HepG2 (cell line): ENCODE data around the gene PEPD. TPM values are rescaled to one million over a fixed set of nuclear protein-coding genes. Genes with fewer than 3 reads are reported as not detected.

ENCODE experiments used
- ATAC-seq: fragments of 200-7000 bp; cut with Tn5 transposase; 3 replicates; pipeline ENCODE4 v1.9.1; 2020; ENCODE audit warnings: mild to moderate bottlenecking, moderate library complexity
- BruUV-seq: library from RNA; stranded (reverse); fragments of 400-500 nt; replicated peaks from 2 replicates; lab custom pipeline; 2021; lab: Mats Ljungman, UMichigan
- CTCF ChIA-PET: fragments of 300-600 bp; formaldehyde crosslinking; extraction: SDS; loops from one replicate; lab custom pipeline; 2021; ENCODE audit warnings: low total read pairs, inconsistent platforms, low intra/inter-chr PET ratio; lab: Yijun Ruan, JAX
- POLR2A ChIA-PET: fragments of 350-600 bp; sonication (Branson Sonifier 250); formaldehyde crosslinking; loops from one replicate; lab custom pipeline; 2020; ENCODE audit warnings: antibody characterized with exemption, inconsistent platforms; lab: Yijun Ruan, JAX
- DNase-seq: peaks from one replicate; pipeline ENCODE4 v3.0.0-alpha.2; 2015; ENCODE audit warnings: low spot score
- FAIRE-seq: peaks from 3 replicates; lab custom pipeline; 2011; peaks lifted over from hg19 to GRCh38; lab: Jason Lieb, UNC
- H2AFZ ChIP-seq: one replicate; pipeline ENCODE4 v1.6.1; 2011; ENCODE audit warnings: low read length, inconsistent platforms
- H3K27ac ChIP-seq: fragments of 300-600 bp; 3 replicates; pipeline ENCODE4 v1.8.0; 2011; ENCODE audit warnings: mixed run types, mild to moderate bottlenecking, mixed read lengths, low read length, inconsistent platforms; ENCODE audit not compliant: insufficient read depth; ENCODE audit errors: extremely low read length
- H3K27me3 ChIP-seq, 2 experiments: fragments of 200-600 bp in 1 of 2; 2 replicates in 1 of 2; 3 replicates in 1 of 2; pipeline versions ENCODE4 v1.6.0 to v1.8.0; 2011; ENCODE audit warnings: low read length in 2 of 2, mild to moderate bottlenecking in 2 of 2, moderate library complexity in 2 of 2, inconsistent platforms in 1 of 2; ENCODE audit not compliant: insufficient read depth in 2 of 2, control insufficient read depth in 1 of 2
- H3K36me3 ChIP-seq, 2 experiments: fragments of 200-600 bp in 1 of 2; replicated peaks in 1 of 2; 2 replicates in 1 of 2; 3 replicates in 1 of 2; pipeline versions ENCODE4 v1.5.1 to v1.8.0; 2011; ENCODE audit warnings: low read length in 2 of 2, inconsistent platforms in 1 of 2; ENCODE audit not compliant: insufficient read depth in 2 of 2, control insufficient read depth in 1 of 2
- H3K4me1 ChIP-seq: 2 replicates; pipeline ENCODE4 v1.5.1; 2012; ENCODE audit warnings: low read length, inconsistent platforms; ENCODE audit not compliant: insufficient read depth
- H3K4me2 ChIP-seq: 2 replicates; pipeline ENCODE4 v1.6.0; 2011; ENCODE audit warnings: low read depth, low read length, inconsistent platforms
- H3K4me3 ChIP-seq, 3 experiments: fragments of 200-600 bp in 1 of 3; sonication (generic), shearing (Covaris generic) in 1 of 3; replicated peaks in 1 of 3; 2 replicates each; pipeline ENCODE4 v1.5.1; 2011 to 2016; ENCODE audit warnings: low read length in 3 of 3, inconsistent platforms in 2 of 3, low read depth in 2 of 3, mild to moderate bottlenecking in 2 of 3, control low read depth in 1 of 3, mixed read lengths in 1 of 3; ENCODE audit not compliant: insufficient read depth in 1 of 3
- H3K79me2 ChIP-seq: one replicate; pipeline ENCODE4 v1.6.1; 2011; ENCODE audit warnings: low read length, inconsistent platforms; ENCODE audit not compliant: insufficient read depth
- H3K9ac ChIP-seq: 2 replicates; pipeline ENCODE4 v1.6.0; 2011; ENCODE audit warnings: mild to moderate bottlenecking, low read depth, low read length, inconsistent platforms; ENCODE audit not compliant: insufficient read depth
- H3K9me3 ChIP-seq: 2 replicates; pipeline ENCODE4 v1.5.1; 2012; ENCODE audit warnings: mild to moderate bottlenecking, low read length
- H4K20me1 ChIP-seq: 2 replicates; pipeline ENCODE4 v1.6.0; 2011; ENCODE audit warnings: inconsistent platforms, mild to moderate bottlenecking, low read length, moderate library complexity; ENCODE audit not compliant: insufficient read depth
- NAIF1 ChIP-seq: sonication (generic); formaldehyde crosslinking; IDR thresholded peaks from 2 replicates; pipeline ENCODE4 v1.5.0; 2020; ENCODE audit warnings: mild to moderate bottlenecking, missing genetic modification reagents, borderline replicate concordance
- POLR2A ChIP-seq, 2 experiments: IDR thresholded peaks; 2 replicates each; pipeline ENCODE4 v1.6.1; 2011; ENCODE audit warnings: low read depth in 2 of 2, low read length in 2 of 2, mild to moderate bottlenecking in 1 of 2, moderate library complexity in 1 of 2; ENCODE audit not compliant: insufficient read depth in 1 of 2
- REPIN1 ChIP-seq: sonication (generic); formaldehyde crosslinking; IDR thresholded peaks from 2 replicates; pipeline ENCODE4 v1.8.0; 2022; ENCODE audit warnings: missing genetic modification reagents, low read depth, mild to moderate bottlenecking, borderline replicate concordance
- SNAI1 ChIP-seq: sonication (generic); formaldehyde crosslinking; IDR thresholded peaks from 2 replicates; pipeline ENCODE4 v1.5.0; 2020; ENCODE audit warnings: mild to moderate bottlenecking, missing genetic modification reagents, borderline replicate concordance
- SRSF9 ChIP-seq: fragments of 200-400 bp; formaldehyde crosslinking; IDR thresholded peaks from 2 replicates; pipeline ENCODE4 v1.6.1; 2018; ENCODE audit warnings: borderline replicate concordance, mild to moderate bottlenecking, low read depth, low read length; ENCODE audit not compliant: insufficient read depth, poor library complexity, severe bottlenecking
- SSRP1 ChIP-seq: IDR thresholded peaks from 2 replicates; pipeline ENCODE4 v1.6.1; 2016; ENCODE audit warnings: control low read depth
- ZFAT ChIP-seq: sonication (generic); formaldehyde crosslinking; conservative IDR thresholded peaks from 2 replicates; pipeline ENCODE4 v1.8.1; 2023; ENCODE audit warnings: missing genetic modification reagents, inconsistent platforms
- ZNF180 ChIP-seq: sonication (generic); formaldehyde crosslinking; IDR thresholded peaks from 2 replicates; pipeline ENCODE4 v1.4.0; 2020; ENCODE audit warnings: low read depth, missing genetic modification reagents, borderline replicate concordance
- ZNF572 ChIP-seq: sonication (generic); formaldehyde crosslinking; IDR thresholded peaks from 2 replicates; pipeline ENCODE4 v1.5.1; 2020; ENCODE audit warnings: mild to moderate bottlenecking, missing genetic modification reagents
- ZNF580 ChIP-seq: IDR thresholded peaks from 2 replicates; pipeline ENCODE4 v1.6.1; 2016; ENCODE audit warnings: low read depth, borderline replicate concordance
- ZNF605 ChIP-seq: sonication (generic); formaldehyde crosslinking; IDR thresholded peaks from 2 replicates; pipeline ENCODE4 v1.8.0; 2022; ENCODE audit warnings: mild to moderate bottlenecking, missing genetic modification reagents
- ZNF629 ChIP-seq: sonication (generic); formaldehyde crosslinking; conservative IDR thresholded peaks from 2 replicates; pipeline ENCODE4 v1.5.0; 2020; ENCODE audit warnings: missing genetic modification reagents
- ZNF720 ChIP-seq: sonication (generic); formaldehyde crosslinking; IDR thresholded peaks from 2 replicates; pipeline ENCODE4 v1.4.0; 2020; ENCODE audit warnings: missing genetic modification reagents
- WGBS: methylation state at CpG from one replicate; pipeline ENCODE4 v1.1.6; 2017; ENCODE audit warnings: low lambda C conversion rate; 5-methylcytosine and 5-hydroxymethylcytosine counted together
- in situ Hi-C: cut with HindIII; loops from 2 replicates; pipeline ENCODE4 v1.10.0; 2017; ENCODE audit warnings: low pct_unique_long_range_greater_than_20kb; ENCODE audit not compliant: extremely low pct_ligation_motif_present
- intact Hi-C: fragments of 100-400 bp; cut with micrococcal nuclease; formaldehyde crosslinking; loops from one replicate; pipeline ENCODE4 v1.10.0; 2022; ENCODE audit not compliant: unreplicated experiment
- polyA plus RNA-seq, 8 experiments: library from polyadenylated mRNA; depleted of rRNA in 3 of 8; stranded (reverse) in 7 of 8; unstranded in 1 of 8; fragments of >200 nt; fragmentation: Illumina TruSeq in 4 of 8; extraction: Trizol in 4 of 8; gene quantifications; 2 replicates each; pipeline versions ENCODE4 v1.2.1 to v1.2.3, GENCODE V29; 2011 to 2016; ENCODE audit warnings: low read depth in 4 of 8, missing spikeins in 1 of 8, mixed read lengths in 1 of 8; ENCODE audit not compliant: insufficient read depth in 1 of 8
- total RNA-seq, 5 experiments: library from RNA; depleted of rRNA; stranded (reverse); fragments of >200 nt; fragmentation: Illumina TruSeq; extraction: Trizol; gene quantifications; 2 replicates each; pipeline ENCODE4 v1.2.3, GENCODE V29; 2016; ENCODE audit warnings: low read depth in 1 of 5
- TF ChIP-seq, protein P1 (sequence below): sonication (generic); formaldehyde crosslinking; IDR thresholded peaks from 2 replicates; pipeline ENCODE4 v1.4.0; 2020; ENCODE audit warnings: mild to moderate bottlenecking, missing genetic modification reagents

Gene PEPD
- total and polyA plus RNA-seq, 2 of the 13 experiments (the other 11 are each of a cell fraction or from before 2014, with no cell fraction given): 60.7 to 75.1 TPM

DNA sequence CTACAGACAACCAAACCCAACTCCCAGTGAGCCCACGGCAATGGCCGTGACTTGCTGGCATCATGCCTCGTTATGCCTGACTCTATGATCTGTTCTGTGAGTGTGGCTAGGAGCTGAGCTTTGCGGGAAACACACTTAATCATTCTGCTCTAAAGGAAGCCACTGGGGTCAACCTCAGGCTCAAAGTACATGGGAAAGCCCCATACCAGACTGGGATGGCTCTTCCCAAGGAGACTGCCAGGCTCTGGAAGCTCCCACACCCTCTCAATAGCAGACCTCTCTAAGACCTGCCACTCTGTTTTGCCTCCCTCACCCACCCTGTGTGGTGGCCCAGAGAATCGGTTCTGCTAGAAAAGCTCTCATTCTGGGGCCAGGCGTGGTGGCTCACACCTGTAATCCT, 2.2 kb downstream of the PEPD start:
- intact Hi-C loops: no loop called here
- Histone ChIP-seq H3K27ac (no peak overlapping the region), H3K79me2 (peaks cover 37% of the 10 kb centered on the region), H3K4me1 (peaks cover 44% of the 10 kb centered on the region), H2AFZ (no peak overlapping the region), H3K4me3 (no peak overlapping the region), H3K9ac (no peak overlapping the region), H4K20me1 (peaks cover 3% of the 10 kb centered on the region; the same call in 1 of the 2 replicates), H3K36me3 (no peaks in the 10 kb centered on the region), H3K27me3 (peaks cover 3 to 16% of the 10 kb centered on the region in 2 experiments; a peak in 3 of 5 replicates), H3K4me2 (no peak overlapping the region), H3K9me3 (no peaks in the 10 kb centered on the region)
- POLR2A ChIA-PET: no interaction called here
- no peak for ATAC-seq
- no TSS peak for BruUV-seq
- TF ChIP-seq SNAI1: no peak
- TF ChIP-seq ZFAT (CRISPR knock-in tag): no peak
- no peak for TF ChIP-seq ZNF580
- TF ChIP-seq NAIF1: no peak
- TF ChIP-seq ZNF605 (CRISPR knock-in tag): no peak
- TF ChIP-seq ZNF180 (CRISPR knock-in tag): no peak
- TF ChIP-seq POLR2A (IDR thresholded peaks at IDR 0.05; ENCODE audit: insufficient read depth in 1 of 2, low read depth in 2 of 2, low read length in 2 of 2): no peak
- no peak for TF ChIP-seq SRSF9
- no peak for TF ChIP-seq REPIN1
- CTCF ChIA-PET: no interaction called here
- in situ Hi-C loops: no loop called here
- no peak for FAIRE-seq
- DNase-seq: no peak
- 70% methylated on average over 2 of the region's 6 CpGs for WGBS

GRCh38 chr19:33518541-33518940, 3.0 kb downstream of the PEPD start:
- no peaks in the 10 kb centered on the region for H3K9me3 ChIP-seq
- H3K27ac ChIP-seq: no peak overlapping the region
- H2AFZ ChIP-seq: no peak overlapping the region
- POLR2A ChIA-PET: no interaction called here
- no peak for DNase-seq
- ATAC-seq: no peak
- H3K9ac ChIP-seq: no peak overlapping the region
- H4K20me1 ChIP-seq: peaks cover 3% of the 10 kb centered on the region; the same call in 1 of the 2 replicates
- H3K36me3 ChIP-seq: peaks cover 0 to 3% of the 10 kb centered on the region in 2 experiments; a peak in 1 of 5 replicates
- no peak overlapping the region for H3K4me3 ChIP-seq
- H3K27me3 ChIP-seq: peaks cover 3 to 8% of the 10 kb centered on the region in 2 experiments; a peak in 3 of 5 replicates
- FAIRE-seq: no peak
- 92% methylated on average over 5 of the region's 5 CpGs for WGBS
- in situ Hi-C loops: no loop called here
- no TSS peak for BruUV-seq
- TF ChIP-seq ZNF629 (no peak), SSRP1 (CRISPR knock-in tag) (no peak), ZNF572 (CRISPR knock-in tag) (no peak), ZNF720 (CRISPR knock-in tag) (no peak)
- TF ChIP-seq, protein P1, sequence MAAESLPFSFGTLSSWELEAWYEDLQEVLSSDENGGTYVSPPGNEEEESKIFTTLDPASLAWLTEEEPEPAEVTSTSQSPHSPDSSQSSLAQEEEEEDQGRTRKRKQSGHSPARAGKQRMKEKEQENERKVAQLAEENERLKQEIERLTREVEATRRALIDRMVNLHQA: no peak
- CTCF ChIA-PET: no interaction called here
- peaks cover 35% of the 10 kb centered on the region for H3K4me1 ChIP-seq
- no peak overlapping the region for H3K4me2 ChIP-seq
- H3K79me2 ChIP-seq: peaks cover 43% of the 10 kb centered on the region
- intact Hi-C loops: no loop called here
